ENCODE data around the gene SCGN.

DNA sequence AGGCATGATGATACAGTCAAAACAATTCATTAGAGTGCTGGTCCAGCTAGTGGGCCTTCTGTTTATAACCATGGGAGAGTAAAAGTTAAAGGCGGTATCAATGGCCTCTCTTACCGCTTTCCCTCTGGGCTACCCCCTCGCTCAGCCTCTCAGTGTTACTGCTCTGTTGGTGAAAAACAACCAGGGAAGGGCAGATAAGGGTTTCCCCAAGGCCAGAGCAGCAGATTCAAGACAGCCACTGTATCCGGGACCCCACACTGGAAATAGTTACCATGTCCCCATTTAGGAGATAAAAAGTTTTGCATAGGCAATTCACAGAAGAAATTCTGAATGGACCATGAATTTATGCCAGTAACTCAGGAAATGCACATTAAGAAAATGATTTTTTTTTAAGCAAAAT is 13.4 kb downstream of the SCGN start:
- TF ChIP-seq POLR2A (IDR thresholded peaks at IDR 0.05; ENCODE audit: low read depth, low read length) (no peak), POLR2AphosphoS5 (IDR thresholded peaks at IDR 0.05; ENCODE audit: low read depth, low read length) (no peak), TAF1 (IDR thresholded peaks at IDR 0.05; ENCODE audit: borderline replicate concordance, low read depth, low read length) (no peak)

Data from GM12892 (cell line).